ENCODE results near the gene MRPL23.

Gene MRPL23

DNA sequence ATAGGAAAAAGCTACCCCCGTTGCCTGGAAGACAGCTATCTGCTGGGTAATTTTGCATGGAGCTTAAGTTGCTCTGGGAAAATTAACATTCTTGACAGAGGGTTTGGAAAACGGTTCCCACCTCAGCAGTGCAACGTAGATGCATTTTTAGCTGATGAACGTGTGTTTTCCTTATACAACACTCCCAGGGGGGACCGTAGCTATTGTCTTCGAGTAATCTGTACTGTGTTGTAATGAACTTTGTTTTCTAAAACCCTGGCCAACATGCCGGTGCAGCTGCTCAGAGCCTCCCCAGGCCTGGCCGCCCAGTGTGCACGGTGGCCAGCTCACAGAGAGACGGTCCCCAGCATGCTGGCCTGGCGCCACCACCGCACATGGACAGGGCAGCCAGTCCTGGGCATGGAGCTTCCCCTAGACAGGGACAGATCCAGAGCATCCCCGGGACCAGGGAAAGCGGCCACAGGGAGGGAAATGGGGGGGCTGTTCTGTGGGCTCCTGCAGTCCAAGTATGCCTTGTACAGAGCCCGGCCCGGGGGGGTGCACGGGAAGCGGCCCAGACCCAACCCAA is 25.5 kb upstream of the MRPL23 start:
- no peak for DNase-seq

DNA sequence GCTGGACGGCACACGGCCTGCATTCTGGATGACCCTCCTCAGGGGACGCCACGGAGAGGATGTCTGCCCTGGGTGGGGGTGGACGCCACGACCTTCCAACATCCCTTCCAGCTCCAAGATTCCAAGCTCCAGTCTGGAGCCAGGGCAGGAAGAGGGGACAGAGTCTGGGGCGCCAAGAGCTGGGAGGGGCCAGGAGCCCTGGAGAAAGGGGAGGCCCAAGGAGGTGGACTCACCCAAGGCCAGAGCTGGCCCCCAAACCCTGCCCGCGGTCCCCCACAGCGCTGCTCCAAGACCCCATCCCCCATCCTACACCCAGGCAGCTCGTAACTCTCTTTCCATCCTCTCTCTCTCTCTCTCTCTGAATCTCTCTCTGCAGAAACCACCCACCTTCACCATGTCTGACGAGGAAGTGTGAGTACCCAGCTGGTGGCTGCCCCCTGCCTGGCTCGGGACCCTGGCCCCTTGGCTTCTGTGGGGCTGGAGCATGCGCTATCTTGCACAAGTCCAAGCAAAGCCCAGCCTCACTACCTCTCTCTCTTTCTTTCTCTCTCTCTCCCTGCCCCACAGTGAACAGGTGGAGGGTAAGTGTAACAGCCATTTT is 24.6 kb upstream of the MRPL23 start:
- DNase-seq, result no peak

DNA sequence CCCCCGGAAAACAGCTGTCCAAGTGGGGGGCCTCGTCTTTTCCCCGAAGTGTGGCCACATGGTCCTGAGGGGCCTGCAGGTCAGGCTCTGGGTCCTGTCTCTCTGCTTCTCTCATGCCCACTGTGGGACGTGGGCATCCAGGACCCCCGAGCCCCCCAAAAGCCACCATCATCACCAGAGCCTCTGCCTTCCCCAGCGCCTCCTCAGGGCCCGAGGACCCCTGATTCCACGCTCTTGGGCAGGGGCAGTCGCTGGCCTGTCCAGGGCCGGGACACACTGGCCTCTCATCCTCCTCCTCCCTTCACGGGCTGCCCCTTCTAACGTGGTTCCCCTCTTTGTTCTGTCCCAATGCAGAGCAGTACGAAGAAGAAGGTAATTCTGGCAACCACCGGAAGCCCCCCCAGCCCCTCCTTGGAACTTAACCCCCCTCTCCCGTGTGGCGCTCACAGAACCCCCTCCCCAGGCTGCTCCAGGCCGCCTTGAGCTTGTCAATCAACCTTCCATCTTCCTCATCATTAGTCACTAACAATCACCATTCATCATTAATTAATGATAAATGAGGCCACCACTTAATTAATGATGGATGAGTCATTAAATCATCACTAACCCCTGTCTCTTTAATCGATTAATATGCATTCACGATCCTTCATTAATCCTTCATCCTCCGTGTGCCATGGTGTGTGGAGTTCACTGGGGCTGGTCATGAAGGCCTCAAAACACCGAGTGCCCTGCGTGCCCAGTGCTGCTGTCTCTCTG is 23.8 kb upstream of the MRPL23 start:
- DNase-seq, result no peak

DNA sequence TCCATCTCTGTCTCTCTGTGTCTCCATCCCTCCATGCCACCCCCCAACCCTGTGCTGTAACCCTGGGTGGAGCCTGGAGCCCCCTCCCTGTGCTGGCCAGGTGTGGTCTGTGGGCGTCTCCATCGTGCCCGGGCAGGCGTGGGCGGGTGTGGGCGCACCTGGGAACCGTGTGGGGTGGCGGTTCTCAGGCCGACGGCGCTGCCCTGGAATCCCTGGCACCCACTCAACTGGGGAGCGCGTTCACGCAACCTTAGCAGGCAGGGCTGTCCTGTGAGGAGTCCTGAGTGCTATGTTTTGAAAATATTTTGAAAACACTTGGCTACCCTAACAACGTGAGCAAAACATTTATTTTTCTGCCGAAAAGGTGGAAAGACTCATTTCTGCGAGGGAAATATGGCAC is 23.0 kb upstream of the MRPL23 start:
- DNase-seq, result no peak

DNA sequence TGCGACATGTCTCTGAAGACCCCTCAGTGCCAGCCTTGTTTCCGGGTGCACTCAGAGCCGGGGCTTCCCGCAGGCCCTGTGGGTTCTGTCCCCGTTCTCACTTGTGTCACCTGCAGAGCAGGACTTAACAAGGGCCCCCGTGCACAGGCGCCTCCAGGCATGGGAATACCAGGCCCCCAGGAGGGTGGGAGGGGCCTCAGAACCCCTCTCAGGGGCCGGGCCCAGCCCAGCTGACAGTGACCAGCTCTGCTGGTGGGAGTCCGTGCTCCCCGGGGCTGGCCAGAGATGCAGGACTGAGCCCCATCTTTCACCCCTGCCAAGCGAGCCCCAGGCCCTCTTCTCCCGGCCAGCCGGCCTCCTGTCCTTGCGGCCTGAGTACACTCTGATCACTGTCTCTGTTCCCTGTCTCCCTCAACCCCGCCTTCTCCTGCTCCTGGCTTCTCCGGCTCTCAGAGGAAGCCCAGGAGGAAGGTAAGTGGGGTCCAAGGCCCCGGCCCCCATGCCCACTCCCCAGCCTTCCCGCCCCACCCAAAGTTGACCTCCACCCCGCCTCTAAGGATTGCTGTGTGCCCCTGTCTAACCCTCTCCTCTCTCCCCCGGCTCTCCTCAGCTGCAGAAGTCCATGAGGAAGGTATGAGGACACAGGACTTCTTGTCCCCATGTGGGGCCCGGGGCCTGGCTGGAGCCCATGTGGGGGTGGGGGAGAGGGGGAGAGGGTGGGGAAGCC is 22.3 kb upstream of the MRPL23 start:
- DNase-seq, result no peak

DNA sequence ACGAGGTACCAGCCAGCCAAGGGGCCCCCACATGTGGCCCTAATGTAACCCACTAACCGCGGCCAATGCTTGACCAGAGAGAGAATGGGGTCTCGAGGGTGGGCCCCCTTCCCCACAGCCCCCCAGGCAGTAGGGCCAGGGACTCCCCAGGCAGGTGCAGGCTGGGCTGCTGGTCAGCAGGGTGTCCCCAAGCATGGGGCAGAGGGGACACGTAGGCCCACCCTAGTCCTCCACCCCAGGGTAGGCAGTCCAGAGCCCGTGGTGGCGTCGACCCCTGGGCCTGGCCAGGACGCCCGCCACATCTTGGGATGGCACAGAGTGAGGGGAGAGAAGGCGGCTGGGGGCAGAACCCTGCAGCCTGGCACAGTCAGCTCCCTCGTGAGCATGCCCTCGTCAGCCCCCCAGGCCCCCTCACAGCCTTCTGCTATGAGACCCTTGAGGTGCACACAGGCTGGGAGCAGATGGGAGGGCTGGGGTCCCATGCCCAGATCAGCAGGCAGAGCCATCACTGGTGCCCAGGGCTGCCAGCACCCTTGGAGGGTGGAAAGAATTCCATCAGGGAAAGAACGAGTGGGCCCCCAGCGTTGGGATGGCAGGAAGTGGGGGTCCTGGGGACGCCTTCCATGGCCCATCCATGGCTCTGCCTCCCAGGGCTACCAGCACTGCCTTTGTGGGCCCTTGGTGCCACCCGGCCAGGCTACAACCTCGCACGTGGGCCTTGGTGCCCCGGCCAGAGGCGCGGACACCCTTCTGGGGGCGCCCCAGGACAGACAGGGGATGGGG is 21.6 kb upstream of the MRPL23 start:
- no peak for DNase-seq

DNA sequence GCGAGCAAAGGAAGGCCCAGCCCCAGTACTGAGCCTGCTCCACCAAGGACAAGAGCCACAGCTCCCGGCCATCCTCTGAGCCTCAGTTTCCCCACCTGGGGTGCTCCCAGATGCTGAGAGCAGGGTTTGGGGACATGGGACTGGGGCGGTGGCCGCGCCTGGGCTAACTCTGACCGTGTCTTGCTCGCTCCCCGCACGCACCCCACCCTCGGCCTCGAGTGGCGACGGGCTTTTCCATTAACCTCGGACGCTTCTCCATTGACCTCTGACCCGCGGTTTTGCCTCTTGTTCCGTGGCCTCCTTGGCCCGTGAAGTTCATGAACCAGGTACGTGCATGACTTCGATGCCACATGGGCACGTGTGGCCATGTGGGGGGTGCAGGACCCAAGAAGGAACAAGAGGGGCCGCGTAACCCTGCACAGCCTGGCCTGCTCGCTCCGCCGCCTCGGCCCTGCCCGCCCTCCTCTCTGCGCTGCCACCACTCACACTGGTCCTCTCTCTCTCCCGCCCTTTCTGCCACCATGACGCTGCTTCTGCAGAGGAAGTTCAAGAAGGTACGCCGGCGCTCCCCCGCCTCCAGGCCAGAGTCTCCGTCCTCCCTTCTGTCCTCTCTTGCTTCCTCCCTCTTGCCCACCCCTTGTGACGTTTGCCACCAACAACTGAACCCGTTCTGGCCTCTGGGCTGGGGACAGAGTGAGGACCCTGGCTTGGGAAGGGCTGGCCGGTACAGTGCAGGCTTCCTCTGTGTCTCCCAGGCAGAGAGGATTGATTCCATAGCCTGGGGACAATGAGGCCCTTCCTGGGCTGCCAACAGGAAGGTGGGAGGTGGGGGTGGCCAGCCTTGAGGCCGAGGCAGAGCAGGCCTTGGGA is 20.7 kb upstream of the MRPL23 start:
- DNase-seq, result no peak

DNA sequence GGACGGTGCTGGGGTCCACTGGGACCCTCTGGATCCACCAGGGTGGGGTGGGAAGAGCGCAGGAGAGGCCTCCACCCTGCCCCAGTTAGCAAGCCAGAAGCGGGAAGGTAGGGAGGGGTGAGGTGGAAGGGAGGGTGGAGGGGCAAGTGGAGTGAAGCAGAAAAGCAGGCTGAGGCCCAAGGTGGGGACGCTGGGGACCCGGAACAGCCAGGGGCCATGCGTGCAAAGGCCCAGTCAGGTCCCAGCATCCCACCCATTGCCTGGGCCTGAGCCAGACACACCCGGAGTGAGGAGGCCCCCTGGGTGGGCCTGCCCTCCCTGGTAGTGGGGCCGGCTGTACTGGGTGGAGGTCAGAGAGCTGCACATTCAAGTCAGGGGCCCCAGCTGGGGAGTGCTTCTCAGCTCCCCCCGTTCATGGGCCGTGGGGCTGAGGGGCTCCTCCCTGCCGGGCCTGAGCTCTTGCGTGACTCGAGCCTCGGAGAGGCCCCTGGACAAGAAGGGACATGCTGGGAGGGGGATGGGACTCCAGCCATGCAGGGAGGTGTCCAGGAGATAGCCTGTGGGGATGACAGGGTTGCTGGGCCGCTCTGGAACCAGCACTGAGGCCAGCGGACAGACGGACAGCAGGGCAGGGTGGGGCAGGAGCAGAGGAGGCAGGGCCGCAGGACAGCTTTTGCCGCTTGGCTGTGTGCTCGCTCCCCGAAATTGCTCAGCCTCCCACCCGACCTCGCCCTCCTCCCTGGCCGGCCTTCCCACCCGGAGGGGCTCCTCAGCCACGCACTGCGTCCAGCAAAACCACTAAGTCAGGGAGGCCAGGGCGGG is 19.9 kb upstream of the MRPL23 start:
- no peak for DNase-seq

DNA sequence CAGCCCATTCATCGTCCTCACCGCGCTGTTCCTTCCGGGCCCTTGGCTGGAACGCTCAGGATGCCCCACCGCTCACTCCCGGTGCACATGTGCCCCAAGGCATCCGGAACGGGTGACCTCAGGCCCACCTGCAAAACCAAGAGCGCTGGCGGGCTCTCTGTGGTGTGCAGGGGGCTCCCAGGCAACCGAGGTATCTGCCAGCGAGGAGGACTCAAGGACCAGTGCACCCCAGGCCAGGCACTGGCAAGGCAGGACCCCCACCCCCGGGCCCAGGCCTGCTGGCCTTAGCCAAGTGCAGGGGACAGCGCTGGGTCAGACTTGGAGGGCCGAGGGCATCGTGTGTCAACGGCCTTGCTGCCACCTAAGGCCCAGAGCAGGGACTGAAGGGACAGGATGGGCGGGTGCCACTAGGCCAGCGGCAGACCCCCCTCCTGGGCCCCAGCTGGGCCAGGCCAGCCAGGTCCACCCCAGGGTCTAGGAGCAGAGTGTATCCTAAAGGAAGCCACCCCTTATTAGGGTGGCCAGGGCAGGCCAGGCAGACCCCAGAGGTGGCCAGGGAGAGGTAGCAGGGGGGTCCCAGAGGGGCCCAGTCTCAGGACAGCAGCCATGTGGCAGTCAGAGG is 19.2 kb upstream of the MRPL23 start:
- no peak for DNase-seq

DNA sequence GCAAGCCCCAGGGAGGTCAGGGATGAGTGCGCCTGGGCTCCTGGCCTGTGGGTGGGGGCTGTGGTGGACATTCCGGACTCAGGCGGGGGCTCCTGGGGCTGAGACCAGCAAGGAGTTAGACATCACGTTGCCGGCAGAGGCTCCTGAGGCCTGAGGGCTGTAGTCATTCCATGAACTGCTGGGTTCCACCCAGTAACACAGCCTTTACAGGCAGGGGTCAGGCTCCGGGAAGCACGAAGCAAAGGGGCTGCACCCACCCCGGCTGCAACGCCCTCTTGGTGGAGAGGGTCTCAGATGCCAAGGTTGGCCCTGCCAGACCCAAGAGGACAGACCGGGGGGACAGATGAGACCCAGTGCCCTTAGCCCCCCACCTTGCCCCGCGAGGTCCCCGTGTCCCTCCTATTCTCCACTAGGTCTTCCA is 18.7 kb upstream of the MRPL23 start:
- DNase-seq, result no peak

DNA sequence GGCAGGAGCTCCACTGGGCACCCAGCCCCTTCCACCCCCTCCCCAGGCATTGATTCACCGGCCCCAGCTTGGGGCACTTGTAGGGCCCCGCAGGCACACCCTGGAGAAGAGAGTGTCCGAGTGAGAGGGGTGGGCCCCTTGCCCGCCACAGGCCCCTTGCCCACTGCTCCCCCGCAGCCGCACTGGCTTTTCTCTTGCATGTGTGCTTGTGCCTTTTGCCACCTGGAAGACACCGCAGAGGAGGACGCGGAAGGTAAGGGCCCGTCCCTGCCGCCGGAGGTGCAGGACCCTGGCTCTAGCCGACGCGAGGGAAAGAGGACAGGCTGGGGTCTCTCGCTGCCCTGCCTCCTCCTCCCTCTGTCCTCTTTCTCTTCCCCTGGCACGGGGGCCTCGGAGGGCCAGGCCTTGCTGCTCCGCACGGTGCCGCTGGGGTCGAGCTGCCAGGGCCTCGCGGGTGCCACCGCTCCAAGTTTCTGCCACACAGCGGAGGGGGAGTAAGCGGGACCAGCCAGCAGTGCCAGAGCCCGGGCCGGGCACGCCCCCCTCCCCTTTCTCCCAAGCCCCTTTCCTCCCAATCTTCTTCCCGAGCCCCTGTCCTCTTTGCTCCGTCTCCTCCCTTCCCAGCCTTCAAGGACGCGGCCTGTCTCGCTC is 18.1 kb upstream of the MRPL23 start:
- DNase-seq, result no peak

DNA sequence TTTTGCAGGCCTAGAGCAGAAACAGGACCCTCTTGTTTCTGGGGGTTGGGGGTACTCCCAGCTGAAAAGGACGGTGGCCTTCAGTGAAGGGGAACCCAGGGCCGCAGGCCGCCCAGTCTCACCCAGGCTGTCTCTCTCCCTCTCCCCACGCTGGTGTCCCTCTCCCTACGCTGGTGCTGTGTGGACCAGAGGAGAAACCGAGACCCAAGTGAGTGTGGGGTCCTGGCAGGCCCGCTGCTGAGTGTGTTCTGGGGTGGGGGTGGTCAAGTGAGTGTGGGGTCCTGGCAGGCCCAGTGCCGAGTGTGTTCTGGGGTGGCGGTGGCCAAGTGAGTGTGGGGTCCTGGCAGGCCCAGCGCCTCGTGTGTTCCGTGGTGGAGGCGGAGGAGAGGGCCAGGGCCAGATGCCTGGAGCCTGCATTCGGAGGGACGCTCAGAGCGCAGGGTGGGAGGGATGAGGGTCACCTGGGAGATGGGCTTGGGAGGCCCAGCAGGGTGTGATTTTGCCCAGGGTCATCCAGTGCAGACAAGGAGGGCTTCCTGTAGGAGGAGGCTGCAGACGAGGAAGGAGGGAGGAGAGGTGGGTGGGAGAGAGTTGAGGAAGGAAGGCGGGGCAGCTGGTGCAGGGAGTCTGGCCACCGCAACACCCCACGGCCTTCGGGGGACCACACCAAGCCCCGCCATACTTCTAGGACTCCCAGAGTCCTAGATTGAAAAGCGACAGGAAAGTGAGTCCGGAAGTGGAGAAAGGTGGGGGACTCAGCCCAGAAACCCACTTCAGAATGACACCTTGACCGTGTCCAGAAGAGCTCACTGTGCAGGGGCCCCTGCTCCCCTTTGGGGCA is 17.3 kb upstream of the MRPL23 start:
- DNase-seq, result no peak

DNA sequence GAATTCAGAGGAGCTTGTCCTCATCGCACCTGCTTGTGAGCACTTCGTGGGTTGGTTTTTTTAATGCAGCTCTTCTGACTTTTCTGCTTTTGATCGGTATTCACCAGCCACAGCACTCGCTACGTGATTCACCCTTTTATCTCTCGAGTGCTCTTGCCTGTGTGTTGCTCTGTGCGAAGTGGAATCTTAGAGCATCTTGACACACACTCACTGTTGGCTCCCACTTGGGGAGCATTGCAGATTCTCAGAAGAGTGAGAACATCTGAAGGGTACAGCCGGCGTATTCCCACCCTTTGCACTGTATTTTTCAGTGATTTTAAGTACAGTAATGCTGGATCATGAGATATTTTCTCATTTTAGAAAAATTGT is 16.7 kb upstream of the MRPL23 start:
- no peak for DNase-seq

DNA sequence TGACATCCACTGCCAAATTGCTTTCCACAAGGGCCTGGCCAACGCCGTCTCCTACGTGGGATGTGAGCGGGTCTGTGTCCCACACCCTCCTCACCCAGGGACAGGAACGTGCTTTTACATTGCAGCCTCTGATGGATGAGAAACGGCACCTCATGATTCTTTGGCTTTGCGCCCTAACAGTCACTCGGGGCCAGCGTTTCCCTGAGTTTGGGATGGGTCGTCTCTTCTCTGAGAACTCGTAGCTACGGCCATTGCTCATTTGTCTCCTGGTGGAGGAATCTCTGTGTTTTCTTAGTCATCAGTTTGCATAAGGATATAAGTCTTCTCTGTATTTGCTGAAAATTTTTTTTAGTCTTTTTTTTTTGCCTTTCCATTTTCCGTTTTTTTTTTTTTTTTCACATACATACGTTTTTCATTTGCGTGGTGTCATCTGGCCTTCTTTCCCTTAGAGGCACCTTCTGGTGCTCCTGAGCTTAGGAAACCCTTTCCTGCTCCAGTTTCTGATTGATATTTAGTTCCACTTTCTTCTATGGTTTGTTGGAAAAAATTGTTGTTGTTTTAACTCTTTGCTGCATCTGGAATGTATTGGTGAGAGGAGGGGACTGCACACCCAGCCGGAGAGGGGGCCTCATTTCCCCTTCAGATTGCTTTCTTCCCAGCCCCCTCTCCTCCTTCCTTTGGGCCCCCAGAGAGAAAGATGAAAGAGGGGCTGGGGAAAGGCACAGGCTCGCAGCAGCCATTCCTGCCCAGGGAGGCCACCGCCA is 15.6 kb upstream of the MRPL23 start:
- no peak for DNase-seq

DNA sequence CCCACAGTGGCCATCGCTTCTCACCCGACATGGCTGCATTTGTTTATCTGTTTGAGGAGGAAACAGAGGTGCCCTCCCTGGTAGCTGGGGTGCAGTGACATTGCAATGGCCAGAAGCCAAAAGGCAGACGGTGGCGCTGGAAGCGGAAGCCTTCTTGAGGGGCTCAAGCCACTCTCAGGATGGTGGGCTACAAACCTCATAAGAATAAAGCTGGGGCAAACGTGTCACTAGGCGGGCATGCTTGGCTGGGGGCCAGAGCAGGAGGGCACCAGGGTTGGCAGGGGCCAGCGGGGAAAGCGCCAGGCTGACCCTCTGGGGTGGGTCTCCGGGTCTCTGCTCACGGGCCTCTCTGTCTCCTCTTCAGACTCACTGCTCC is 15.0 kb upstream of the MRPL23 start:
- DNase-seq, result no peak

DNA sequence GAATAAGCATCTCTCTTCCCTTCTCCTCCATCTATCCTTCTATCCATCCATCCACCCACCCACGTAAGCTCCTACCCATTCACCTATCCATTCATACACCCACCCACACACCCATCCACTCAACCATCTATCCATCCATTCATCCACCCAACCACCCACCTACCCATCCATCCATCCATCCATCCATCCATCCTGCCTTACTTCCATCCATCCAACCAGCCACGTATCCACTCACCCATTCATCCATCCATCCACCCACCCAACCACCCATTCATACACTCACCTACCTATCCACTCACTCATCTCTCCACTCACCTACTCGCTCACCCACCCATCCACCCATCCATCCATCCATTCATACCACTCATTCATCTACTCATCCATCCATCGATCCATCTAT is 14.5 kb upstream of the MRPL23 start:
- DNase-seq, result no peak

DNA sequence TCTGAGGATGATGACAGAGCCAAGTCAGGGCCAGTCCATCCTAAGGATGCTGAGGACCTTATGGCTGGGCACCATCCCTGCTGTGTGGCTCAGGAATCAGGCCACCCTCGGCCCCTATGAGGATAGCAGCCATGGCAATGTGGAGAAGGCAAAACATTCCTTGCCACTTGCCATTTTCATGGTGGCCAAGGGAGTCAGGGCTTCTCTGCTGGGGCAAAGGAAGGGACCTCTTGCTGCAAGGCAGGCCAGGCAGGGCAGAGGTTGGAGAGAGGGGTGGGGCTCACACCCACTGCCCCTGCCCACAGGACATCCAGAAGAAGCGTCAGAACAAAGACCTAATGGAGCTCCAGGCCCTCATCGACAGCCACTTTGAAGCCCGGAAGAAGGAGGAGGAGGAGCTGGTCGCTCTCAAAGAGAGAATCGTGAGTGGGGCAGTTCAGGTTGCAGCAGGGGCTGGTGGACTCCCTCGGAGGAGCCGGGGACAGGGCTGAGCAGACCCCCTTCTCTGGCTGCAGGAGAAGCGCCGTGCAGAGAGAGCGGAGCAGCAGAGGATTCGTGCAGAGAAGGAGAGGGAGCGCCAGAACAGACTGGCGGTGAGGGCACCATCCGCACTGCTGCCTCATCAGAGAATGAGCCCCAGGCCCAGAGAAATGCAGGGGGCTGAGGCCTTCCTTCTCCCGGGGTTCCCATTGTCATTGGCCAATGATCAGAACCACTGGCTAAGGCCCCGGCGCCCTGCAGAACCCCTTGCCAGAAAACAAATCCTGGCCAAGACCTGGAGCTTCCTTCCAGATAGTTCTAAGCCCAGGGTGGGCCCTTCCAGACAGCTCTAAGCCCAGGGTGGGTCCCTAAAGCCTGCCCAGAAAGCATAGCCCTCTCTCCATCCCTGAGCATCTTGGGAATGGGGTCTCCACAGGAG is 13.5 kb upstream of the MRPL23 start:
- DNase-seq, result no peak
